Endodermal cell (in vitro differentiated cells): Measurements from ENCODE around the gene CREB3L2. TPM values are rescaled to one million over a fixed set of nuclear protein-coding genes. Genes with fewer than 3 reads are reported as not detected.

Source experiments
- DNase-seq: peaks from one replicate; pipeline ENCODE4 v3.0.0-alpha.2; 2017
- H3K27ac ChIP-seq: 2 replicates; pipeline ENCODE4 v1.5.1; 2013; ENCODE audit warnings: mild to moderate bottlenecking, low read depth, low read length, moderate library complexity
- H3K27me3 ChIP-seq: 2 replicates; pipeline ENCODE4 v1.6.1; 2013; ENCODE audit warnings: mild to moderate bottlenecking, low read length, moderate library complexity; ENCODE audit not compliant: insufficient read depth, control insufficient read depth, poor library complexity, severe bottlenecking
- H3K36me3 ChIP-seq: 2 replicates; pipeline ENCODE4 v1.7.0; 2013; ENCODE audit warnings: mild to moderate bottlenecking, low read length, moderate library complexity; ENCODE audit not compliant: control insufficient read depth, insufficient read depth
- H3K4me1 ChIP-seq: one replicate; pipeline ENCODE4 v1.7.0; 2013; ENCODE audit warnings: low read length; ENCODE audit not compliant: control insufficient read depth, insufficient read depth
- H3K4me3 ChIP-seq: 2 replicates; pipeline ENCODE4 v1.5.1; 2013; ENCODE audit warnings: mild to moderate bottlenecking, low read length, moderate library complexity
- H3K9ac ChIP-seq: 2 replicates; pipeline ENCODE4 v1.6.1; 2013; ENCODE audit warnings: mild to moderate bottlenecking, low read length, moderate library complexity; ENCODE audit not compliant: poor library complexity, severe bottlenecking; ENCODE audit errors: extremely low read depth
- H3K9me3 ChIP-seq: 2 replicates; pipeline ENCODE4 v1.6.1; 2013; ENCODE audit warnings: mild to moderate bottlenecking, low read length, moderate library complexity; ENCODE audit not compliant: control insufficient read depth
- H3K27ac Mint-ChIP-seq: 2 replicates; pipeline ENCODE4 v1.8.0; 2020; ENCODE audit warnings: mixed read lengths
- H3K27me3 Mint-ChIP-seq: 2 replicates; pipeline ENCODE4 v1.8.0; 2021; ENCODE audit warnings: mild to moderate bottlenecking, mixed read lengths; ENCODE audit not compliant: insufficient read depth
- H3K36me3 Mint-ChIP-seq: 2 replicates; pipeline ENCODE4 v1.8.0; 2020; ENCODE audit warnings: low read depth, mixed read lengths
- H3K4me1 Mint-ChIP-seq: 2 replicates; pipeline ENCODE4 v1.8.0; 2020; ENCODE audit warnings: mixed read lengths
- H3K4me3 Mint-ChIP-seq: 2 replicates; pipeline ENCODE4 v1.8.0; 2020; ENCODE audit warnings: mild to moderate bottlenecking, moderate library complexity, mixed read lengths
- H3K9me3 Mint-ChIP-seq: 2 replicates; pipeline ENCODE4 v1.8.0; 2020; ENCODE audit warnings: mild to moderate bottlenecking, mixed read lengths
- WGBS, 2 experiments: methylation state at CpG; one replicate each; pipeline versions ENCODE4 v1.1.5 to v1.1.7; 2013; ENCODE audit warnings: missing lambda C conversion rate in 2 of 2, mixed read lengths in 1 of 2; ENCODE audit not compliant: insufficient coverage in 1 of 2, insufficient read length in 1 of 2; 5-methylcytosine and 5-hydroxymethylcytosine counted together
- total RNA-seq, 2 donors: library from RNA; stranded (reverse); fragmentation: NEBNext Ultra II Directional in 1 of 2; extraction: Animal tissue kit (Norgen Biotek cat#: 25700) in 1 of 2; gene quantifications; 2 replicates in 1 of 2; 3 replicates in 1 of 2; pipeline ENCODE4 v1.2.1, GENCODE V29; 2021
- TF ChIP-seq, protein P1 (sequence below): fragments of 200-600 bp; sonication (generic); conservative IDR thresholded peaks from 2 replicates; pipeline ENCODE4 v1.5.0; 2021; ENCODE audit warnings: antibody characterized with exemption, mild to moderate bottlenecking

CREB3L2 gene
- total RNA-seq, 2 donors from 2014 or later = 48.2 to 80.2 TPM

DNA sequence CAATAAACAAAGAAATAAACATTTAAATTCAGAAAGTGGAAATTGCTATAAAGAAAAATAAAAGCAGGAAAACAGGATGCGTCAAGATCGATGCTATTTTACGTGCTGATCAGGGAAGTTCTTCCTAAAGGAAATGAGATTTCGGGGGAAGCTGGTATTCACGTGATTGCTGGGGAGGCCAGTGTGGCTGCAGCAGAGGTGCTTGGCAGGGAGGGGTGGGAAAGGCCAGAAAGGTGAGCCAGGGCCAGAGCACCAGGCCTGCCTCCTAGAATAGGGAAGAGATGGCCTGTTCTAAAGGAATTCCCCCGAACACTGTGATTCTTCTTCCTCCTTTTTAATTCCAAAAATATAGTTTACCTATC is 923 bp upstream of the CREB3L2 start:
- H3K36me3 ChIP-seq = no peaks in the 10 kb centered on the region
- no peak overlapping the region for H3K27ac ChIP-seq
- peaks cover 7% of the 10 kb centered on the region for H3K36me3 Mint-ChIP-seq
- TF ChIP-seq, protein P1, sequence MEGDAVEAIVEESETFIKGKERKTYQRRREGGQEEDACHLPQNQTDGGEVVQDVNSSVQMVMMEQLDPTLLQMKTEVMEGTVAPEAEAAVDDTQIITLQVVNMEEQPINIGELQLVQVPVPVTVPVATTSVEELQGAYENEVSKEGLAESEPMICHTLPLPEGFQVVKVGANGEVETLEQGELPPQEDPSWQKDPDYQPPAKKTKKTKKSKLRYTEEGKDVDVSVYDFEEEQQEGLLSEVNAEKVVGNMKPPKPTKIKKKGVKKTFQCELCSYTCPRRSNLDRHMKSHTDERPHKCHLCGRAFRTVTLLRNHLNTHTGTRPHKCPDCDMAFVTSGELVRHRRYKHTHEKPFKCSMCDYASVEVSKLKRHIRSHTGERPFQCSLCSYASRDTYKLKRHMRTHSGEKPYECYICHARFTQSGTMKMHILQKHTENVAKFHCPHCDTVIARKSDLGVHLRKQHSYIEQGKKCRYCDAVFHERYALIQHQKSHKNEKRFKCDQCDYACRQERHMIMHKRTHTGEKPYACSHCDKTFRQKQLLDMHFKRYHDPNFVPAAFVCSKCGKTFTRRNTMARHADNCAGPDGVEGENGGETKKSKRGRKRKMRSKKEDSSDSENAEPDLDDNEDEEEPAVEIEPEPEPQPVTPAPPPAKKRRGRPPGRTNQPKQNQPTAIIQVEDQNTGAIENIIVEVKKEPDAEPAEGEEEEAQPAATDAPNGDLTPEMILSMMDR = no peak
- peaks cover 21% of the 10 kb centered on the region for H3K4me1 Mint-ChIP-seq
- peak overlapping the region; percentile 28 for H3K27ac Mint-ChIP-seq
- peak; percentile 42 for DNase-seq
- H3K27me3 ChIP-seq = no peaks in the 10 kb centered on the region
- H3K9me3 ChIP-seq = no peaks in the 10 kb centered on the region
- no peaks in the 10 kb centered on the region for H3K9me3 Mint-ChIP-seq
- no peak overlapping the region for H3K9ac ChIP-seq
- peak overlapping the region; percentile 56 for H3K4me3 ChIP-seq
- whole genome bisulfite sequencing, 2 experiments = 75 to 95% methylated on average over 3 to 6 of the region's 6 CpGs
- H3K4me3 Mint-ChIP-seq = no peak overlapping the region
- no peaks in the 10 kb centered on the region for H3K4me1 ChIP-seq
- H3K27me3 Mint-ChIP-seq = no peaks in the 10 kb centered on the region

DNA sequence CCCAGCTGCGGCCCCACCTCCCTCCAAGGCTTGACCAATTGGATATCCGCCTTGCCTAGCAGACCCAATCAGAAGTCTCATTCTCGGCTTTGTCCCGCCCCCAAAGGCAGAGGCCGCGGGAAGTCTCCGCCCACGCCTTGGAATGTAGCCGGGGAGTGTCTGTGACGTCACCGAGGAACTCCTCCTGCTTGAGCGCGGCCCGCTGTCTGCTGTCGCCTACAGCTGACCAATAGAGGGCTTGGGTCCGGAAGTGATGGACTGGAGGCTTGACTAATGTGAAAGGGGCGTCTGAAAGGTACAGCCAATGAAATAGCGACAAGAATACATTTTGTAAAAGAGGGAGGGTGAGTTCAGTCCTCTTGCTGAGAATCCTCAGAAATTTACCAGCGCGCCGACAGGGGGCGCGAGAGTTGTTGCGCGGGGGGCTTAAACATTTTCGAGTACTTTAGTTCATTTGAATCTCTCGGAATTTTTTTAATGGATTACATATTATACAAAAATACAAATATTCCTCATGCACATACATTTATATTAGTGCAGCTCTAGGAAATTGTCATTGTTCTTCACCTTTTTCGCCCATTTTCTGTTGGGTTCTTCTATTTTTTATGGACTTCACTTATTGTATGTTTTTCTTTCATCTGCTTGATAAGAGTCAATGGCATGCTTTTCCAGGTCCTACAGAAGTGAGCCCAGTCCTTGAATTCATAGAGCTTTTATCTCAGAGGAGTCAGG is 376 bp upstream of the CREB3L2 start:
- H3K9me3 ChIP-seq = no peaks in the 10 kb centered on the region
- H3K4me3 ChIP-seq = peak overlapping the region; percentile 95
- H3K27me3 ChIP-seq = no peaks in the 10 kb centered on the region
- Mint-ChIP-seq H3K4me3 (peak overlapping the region; percentile 97), H3K27me3 (no peaks in the 10 kb centered on the region), H3K9me3 (no peaks in the 10 kb centered on the region), H3K36me3 (peaks cover 7% of the 10 kb centered on the region), H3K27ac (peak overlapping the region; percentile 98), H3K4me1 (peaks cover 21% of the 10 kb centered on the region)
- H3K9ac ChIP-seq = peak overlapping the region; percentile 88
- no peaks in the 10 kb centered on the region for H3K4me1 ChIP-seq
- 4 to 5% methylated on average over 11 to 28 of the region's 28 CpGs for WGBS, 2 experiments
- DNase-seq = peak; percentile 100
- TF ChIP-seq, protein P1 = peak; percentile 98
- H3K36me3 ChIP-seq = no peaks in the 10 kb centered on the region
- H3K27ac ChIP-seq = peak overlapping the region; percentile 96

DNA sequence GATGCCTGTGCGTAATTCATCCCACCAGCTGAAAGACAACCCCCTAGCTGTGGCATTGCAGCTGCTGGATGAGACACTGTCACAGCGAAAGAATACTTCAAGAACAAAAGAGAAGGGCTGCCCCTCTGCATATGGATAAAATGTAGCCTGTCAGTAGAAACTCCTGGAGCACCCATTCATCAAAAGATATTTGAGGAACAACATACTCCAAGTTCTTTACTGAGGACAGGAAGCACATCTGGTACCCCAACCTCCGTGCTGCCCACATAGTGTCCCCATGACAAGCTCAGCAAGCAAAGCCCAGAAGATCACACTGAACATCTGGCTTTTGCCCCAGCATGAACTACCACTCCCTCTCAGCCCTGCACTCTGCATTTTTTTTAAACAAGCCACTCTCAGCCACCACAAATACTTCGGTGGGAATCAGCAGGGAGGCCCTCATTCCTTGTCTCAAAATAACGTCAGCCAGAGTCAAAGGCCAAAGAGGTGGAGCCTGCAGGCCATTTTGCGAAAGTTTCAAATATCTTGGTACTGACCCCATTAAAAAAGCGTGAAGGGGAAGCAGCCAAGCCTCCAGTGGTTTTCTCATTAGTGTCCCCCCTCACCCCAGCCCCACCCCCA is 1.7 kb downstream of the CREB3L2 start:
- H3K27ac ChIP-seq = peak overlapping the region; percentile 96
- H3K27me3 ChIP-seq = no peaks in the 10 kb centered on the region
- peak overlapping the region; percentile 95 for H3K4me3 ChIP-seq
- Mint-ChIP-seq H3K9me3 (no peaks in the 10 kb centered on the region), H3K4me3 (peak overlapping the region; percentile 97), H3K36me3 (peaks cover 24% of the 10 kb centered on the region), H3K27me3 (no peaks in the 10 kb centered on the region), H3K27ac (peak overlapping the region; percentile 87), H3K4me1 (peaks cover 21% of the 10 kb centered on the region)
- DNase-seq = peak; percentile 83
- no peaks in the 10 kb centered on the region for H3K4me1 ChIP-seq
- no peaks in the 10 kb centered on the region for H3K9me3 ChIP-seq
- peak overlapping the region; percentile 88 for H3K9ac ChIP-seq
- H3K36me3 ChIP-seq = peaks cover 16% of the 10 kb centered on the region
- TF ChIP-seq, protein P1 = peak; percentile 33
- WGBS, 2 experiments = 4 to 7% methylated on average over 4 to 7 of the region's 7 CpGs
